ENCODE data around the gene ZNF750.

The ZNF750 gene

GRCh38 chr17:82839617-82840292 lies at the start of gene ZNF750:
Gene ZNF750, minus strand, starts transcription at chr17:82840022. Its CDS starts 7,568 bp downstream, at chr17:82832454.
- FAIRE-seq (no peak), DNase-seq (ENCODE audit: extremely low spot score, insufficient read length, low read depth) (no peak)

GRCh38 chr17:82888583-82889495 lies 49.0 kb upstream of the ZNF750 start:
- DNase-seq (ENCODE audit: extremely low spot score, insufficient read length, low read depth) (no peak), FAIRE-seq (no peak)

GRCh38 chr17:82887255-82888164 lies 47.7 kb upstream of the ZNF750 start:
- DNase-seq (ENCODE audit: extremely low spot score, insufficient read length, low read depth) (no peak), FAIRE-seq (no peak)

- no peak for FAIRE-seq
- DNase-seq (ENCODE audit: extremely low spot score, insufficient read length, low read depth): no peak
Observed at GRCh38 chr17:82884970-82885353, 45.1 kb upstream of the ZNF750 start.

- FAIRE-seq: no peak
Observed at GRCh38 chr17:82884341-82884969, 44.6 kb upstream of the ZNF750 start.

GRCh38 chr17:82883419-82884031 lies 43.7 kb upstream of the ZNF750 start:
- DNase-seq (ENCODE audit: extremely low spot score, insufficient read length, low read depth) (no peak), FAIRE-seq (no peak)

More at GRCh38 chr17:82884341-82884969, 44.6 kb upstream of the ZNF750 start:
- no peak for DNase-seq (ENCODE audit: extremely low spot score, insufficient read length, low read depth)

GRCh38 chr17:82882715-82883418 lies 43.0 kb upstream of the ZNF750 start:
- no peak for FAIRE-seq
- no peak for DNase-seq (ENCODE audit: extremely low spot score, insufficient read length, low read depth)

- DNase-seq (ENCODE audit: extremely low spot score, insufficient read length, low read depth): no peak
Observed at GRCh38 chr17:82881900-82882714, 42.3 kb upstream of the ZNF750 start.

GRCh38 chr17:82881324-82881823 lies 41.6 kb upstream of the ZNF750 start:
- FAIRE-seq: no peak
- DNase-seq (ENCODE audit: extremely low spot score, insufficient read length, low read depth): no peak

More at GRCh38 chr17:82881900-82882714, 42.3 kb upstream of the ZNF750 start:
- no peak for FAIRE-seq

- FAIRE-seq: no peak
- no peak for DNase-seq (ENCODE audit: extremely low spot score, insufficient read length, low read depth)
Observed at GRCh38 chr17:82880620-82881323, 41.0 kb upstream of the ZNF750 start.

- DNase-seq (ENCODE audit: extremely low spot score, insufficient read length, low read depth) (no peak), FAIRE-seq (no peak)
Observed at GRCh38 chr17:82879241-82879640, 39.4 kb upstream of the ZNF750 start.

GRCh38 chr17:82878527-82878926 lies 38.7 kb upstream of the ZNF750 start:
- FAIRE-seq (no peak), DNase-seq (ENCODE audit: extremely low spot score, insufficient read length, low read depth) (no peak)

- DNase-seq (ENCODE audit: extremely low spot score, insufficient read length, low read depth) (no peak), FAIRE-seq (no peak)
Observed at GRCh38 chr17:82876602-82877379, 37.0 kb upstream of the ZNF750 start.

- no peak for DNase-seq (ENCODE audit: extremely low spot score, insufficient read length, low read depth)
- FAIRE-seq: no peak
Observed at GRCh38 chr17:82876149-82876548, 36.3 kb upstream of the ZNF750 start.

- FAIRE-seq (no peak), DNase-seq (ENCODE audit: extremely low spot score, insufficient read length, low read depth) (no peak)
Observed at GRCh38 chr17:82875407-82875856, 35.6 kb upstream of the ZNF750 start.
